ENCODE data around the gene FOXI2.

DNA sequence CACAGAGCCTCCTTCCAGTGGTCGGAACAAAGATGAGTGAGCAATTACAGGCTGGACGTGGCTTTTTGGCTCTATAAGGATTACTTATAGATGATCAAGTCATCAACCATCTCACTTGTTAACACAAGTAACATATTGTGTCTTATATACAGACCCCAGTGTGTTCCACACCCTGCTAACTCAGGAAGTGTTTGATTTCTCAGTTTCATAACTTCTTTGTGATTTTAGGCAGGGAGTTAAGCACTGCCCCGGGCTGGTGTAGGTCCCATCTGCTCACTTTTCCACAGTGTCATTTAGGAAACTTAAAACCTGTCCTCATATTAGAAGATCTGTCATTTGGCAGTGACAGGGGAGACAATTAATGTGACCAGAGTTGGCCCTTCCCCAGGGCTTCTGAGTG lies 6.2 kb downstream of the FOXI2 start:
- TF ChIP-seq, protein P1, sequence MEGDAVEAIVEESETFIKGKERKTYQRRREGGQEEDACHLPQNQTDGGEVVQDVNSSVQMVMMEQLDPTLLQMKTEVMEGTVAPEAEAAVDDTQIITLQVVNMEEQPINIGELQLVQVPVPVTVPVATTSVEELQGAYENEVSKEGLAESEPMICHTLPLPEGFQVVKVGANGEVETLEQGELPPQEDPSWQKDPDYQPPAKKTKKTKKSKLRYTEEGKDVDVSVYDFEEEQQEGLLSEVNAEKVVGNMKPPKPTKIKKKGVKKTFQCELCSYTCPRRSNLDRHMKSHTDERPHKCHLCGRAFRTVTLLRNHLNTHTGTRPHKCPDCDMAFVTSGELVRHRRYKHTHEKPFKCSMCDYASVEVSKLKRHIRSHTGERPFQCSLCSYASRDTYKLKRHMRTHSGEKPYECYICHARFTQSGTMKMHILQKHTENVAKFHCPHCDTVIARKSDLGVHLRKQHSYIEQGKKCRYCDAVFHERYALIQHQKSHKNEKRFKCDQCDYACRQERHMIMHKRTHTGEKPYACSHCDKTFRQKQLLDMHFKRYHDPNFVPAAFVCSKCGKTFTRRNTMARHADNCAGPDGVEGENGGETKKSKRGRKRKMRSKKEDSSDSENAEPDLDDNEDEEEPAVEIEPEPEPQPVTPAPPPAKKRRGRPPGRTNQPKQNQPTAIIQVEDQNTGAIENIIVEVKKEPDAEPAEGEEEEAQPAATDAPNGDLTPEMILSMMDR (IDR thresholded peaks at IDR 0.05): no peak
- TF ChIP-seq POLR2A (IDR thresholded peaks at IDR 0.05) (no peak), POLR2AphosphoS5 (IDR thresholded peaks at IDR 0.05) (no peak), EP300 (IDR thresholded peaks at IDR 0.05; ENCODE audit: low read depth) (no peak)

Measured in transverse colon (tissue), 4 donors.